B cell (primary cell): ENCODE measurements around the gene TMEM129. TPM values are rescaled to one million over a fixed set of nuclear protein-coding genes. Genes with fewer than 3 reads are reported as not detected.

ENCODE experiments used
- ATAC-seq: fragments of 200-7000 bp; cut with Tn5 transposase; one replicate; pipeline ENCODE4 v1.10.0; 2021; ENCODE audit warnings: low read depth, mild to moderate bottlenecking, moderate number of reproducible peaks, moderate library complexity
- CTCF ChIA-PET: fragments of 350-600 bp; sonication (Branson Sonifier 250); formaldehyde crosslinking; loops from one replicate; lab custom pipeline; 2021; ENCODE audit warnings: antibody characterized with exemption, inconsistent platforms; lab: Charles Lee
- POLR2A ChIA-PET: fragments of 350-600 bp; sonication (Branson Sonifier 250); formaldehyde crosslinking; loops from one replicate; lab custom pipeline; 2021; ENCODE audit warnings: antibody characterized with exemption; lab: Charles Lee
- DNase-seq: peaks from one replicate; pipeline ENCODE4 v3.0.0; 2013
- H2AFZ ChIP-seq: 2 replicates; pipeline ENCODE4 v1.6.1; 2012; ENCODE audit warnings: mild to moderate bottlenecking, low read depth, low read length; ENCODE audit not compliant: insufficient read depth, poor library complexity, severe bottlenecking
- H3K27ac ChIP-seq, 2 donors: 1 replicate in 1 of 2; 2 replicates in 1 of 2; pipeline ENCODE4 v1.5.1; 2012 to 2013; ENCODE audit warnings: low read length in 2 of 2, mild to moderate bottlenecking in 2 of 2, moderate library complexity in 1 of 2
- H3K27me3 ChIP-seq, 4 experiments: fragments of 200-600 bp in 1 of 4; sonication (generic) in 1 of 4; replicated peaks in 1 of 4; 1 replicate in 2 of 4; 2 replicates in 2 of 4; pipeline versions ENCODE4 v1.6.1 to v1.7.0; 2013 to 2016; ENCODE audit warnings: low read length in 3 of 4, mild to moderate bottlenecking in 2 of 4, mixed read lengths in 1 of 4, moderate library complexity in 1 of 4; ENCODE audit not compliant: insufficient read depth in 4 of 4, control insufficient read depth in 3 of 4; ENCODE audit errors: control extremely low read depth in 1 of 4
- H3K36me3 ChIP-seq, 2 experiments: replicated peaks in 1 of 2; 1 replicate in 1 of 2; 2 replicates in 1 of 2; pipeline versions ENCODE4 v1.6.1 to v1.7.1; 2013; ENCODE audit warnings: low read length in 1 of 2; ENCODE audit not compliant: insufficient read depth in 2 of 2, control insufficient read depth in 1 of 2; ENCODE audit errors: control extremely low read depth in 1 of 2, extremely low read depth in 1 of 2
- H3K4me1 ChIP-seq, 2 donors: fragments of 200-600 bp in 1 of 2; sonication (generic) in 1 of 2; 1 replicate in 1 of 2; 2 replicates in 1 of 2; pipeline versions ENCODE4 v1.5.1 to v1.6.1; 2013 to 2017; ENCODE audit warnings: low read length in 2 of 2; ENCODE audit not compliant: control insufficient read depth in 2 of 2, insufficient read depth in 2 of 2
- H3K4me2 ChIP-seq: replicated peaks from 2 replicates; pipeline ENCODE3; 2012; ENCODE audit warnings: mild to moderate bottlenecking, low read depth, low read length; ENCODE audit not compliant: poor library complexity, severe bottlenecking
- H3K4me3 ChIP-seq, 5 experiments: fragments of 200-600 bp in 1 of 5; sonication (generic) in 1 of 5; 1 replicate in 3 of 5; 2 replicates in 2 of 5; pipeline versions ENCODE4 v1.5.1 to v1.7.0; 2011 to 2016; ENCODE audit warnings: low read length in 4 of 5, mild to moderate bottlenecking in 4 of 5, low read depth in 2 of 5, control low read depth in 1 of 5, moderate library complexity in 1 of 5; ENCODE audit not compliant: insufficient read depth in 1 of 5; ENCODE audit errors: control extremely low read depth in 1 of 5, extremely low read depth in 1 of 5
- H3K79me2 ChIP-seq: fragments of 200-600 bp; sonication (generic); one replicate; pipeline ENCODE4 v1.6.0; 2016; ENCODE audit warnings: low read length; ENCODE audit not compliant: control insufficient read depth, insufficient read depth
- H3K9ac ChIP-seq: fragments of 200-600 bp; sonication (generic); 2 replicates; pipeline ENCODE4 v1.6.1; 2017; ENCODE audit warnings: mild to moderate bottlenecking, low read length, moderate library complexity
- H3K9me3 ChIP-seq, 3 donors: one replicate each; pipeline versions ENCODE4 v1.6.1 to v1.7.1; 2013; ENCODE audit warnings: low read length in 2 of 3; ENCODE audit not compliant: control insufficient read depth in 2 of 3, insufficient read depth in 1 of 3; ENCODE audit errors: control extremely low read depth in 1 of 3
- H4K20me1 ChIP-seq: 2 replicates; pipeline ENCODE4 v1.6.0; 2012; ENCODE audit warnings: mild to moderate bottlenecking, low read length; ENCODE audit not compliant: insufficient read depth, control insufficient read depth, poor library complexity, severe bottlenecking
- H3K27ac Mint-ChIP-seq: one replicate; pipeline ENCODE4 v1.8.0; 2021; ENCODE audit warnings: mixed read lengths
- H3K27me3 Mint-ChIP-seq: one replicate; pipeline ENCODE4 v1.8.0; 2021; ENCODE audit warnings: mixed read lengths
- H3K4me1 Mint-ChIP-seq: one replicate; pipeline ENCODE4 v1.8.0; 2021; ENCODE audit warnings: mixed read lengths
- H3K4me3 Mint-ChIP-seq: one replicate; pipeline ENCODE4 v1.8.0; 2021; ENCODE audit warnings: mixed read lengths
- H3K9me3 Mint-ChIP-seq: one replicate; pipeline ENCODE4 v1.8.0; 2022; ENCODE audit warnings: mixed read lengths; ENCODE audit not compliant: insufficient read depth
- EZH2 ChIP-seq: IDR thresholded peaks from 2 replicates; pipeline ENCODE4 v1.6.1; 2012; ENCODE audit warnings: borderline replicate concordance, low read depth, mild to moderate bottlenecking, moderate library complexity, low read length; ENCODE audit not compliant: insufficient read depth, poor library complexity, severe bottlenecking
- WGBS: methylation state at CpG from one replicate; pipeline ENCODE4 v1.1.5; 2013; ENCODE audit warnings: missing lambda C conversion rate; ENCODE audit not compliant: insufficient coverage; 5-methylcytosine and 5-hydroxymethylcytosine counted together
- intact Hi-C: fragments of 100-400 bp; cut with micrococcal nuclease; formaldehyde crosslinking; loops from one replicate; pipeline ENCODE4 v1.10.0; 2022
- polyA plus RNA-seq: library from polyadenylated mRNA; depleted of rRNA; stranded (reverse); fragments of >200 nt; gene quantifications from 2 replicates; pipeline ENCODE4 v1.2.3, GENCODE V29; 2012
- total RNA-seq, 2 donors: library from RNA; stranded (reverse); fragments of 120-200 nt in 1 of 2; gene quantifications; 1 replicate in 1 of 2; 2 replicates in 1 of 2; pipeline versions ENCODE4 v1.2.3 to v1.2.4, GENCODE V29; 2013 to 2022
- TF ChIP-seq, protein P1 (sequence below): fragments of 200-600 bp; IDR thresholded peaks from one replicate; pipeline ENCODE4 v1.8.0; 2022; ENCODE audit warnings: antibody characterized with exemption, mild to moderate bottlenecking

TMEM129 gene
- total and polyA plus RNA-seq, 2 donors (not counting 1 experiment from before 2014, with no cell fraction given), result 41.0 to 76.5 TPM

DNA sequence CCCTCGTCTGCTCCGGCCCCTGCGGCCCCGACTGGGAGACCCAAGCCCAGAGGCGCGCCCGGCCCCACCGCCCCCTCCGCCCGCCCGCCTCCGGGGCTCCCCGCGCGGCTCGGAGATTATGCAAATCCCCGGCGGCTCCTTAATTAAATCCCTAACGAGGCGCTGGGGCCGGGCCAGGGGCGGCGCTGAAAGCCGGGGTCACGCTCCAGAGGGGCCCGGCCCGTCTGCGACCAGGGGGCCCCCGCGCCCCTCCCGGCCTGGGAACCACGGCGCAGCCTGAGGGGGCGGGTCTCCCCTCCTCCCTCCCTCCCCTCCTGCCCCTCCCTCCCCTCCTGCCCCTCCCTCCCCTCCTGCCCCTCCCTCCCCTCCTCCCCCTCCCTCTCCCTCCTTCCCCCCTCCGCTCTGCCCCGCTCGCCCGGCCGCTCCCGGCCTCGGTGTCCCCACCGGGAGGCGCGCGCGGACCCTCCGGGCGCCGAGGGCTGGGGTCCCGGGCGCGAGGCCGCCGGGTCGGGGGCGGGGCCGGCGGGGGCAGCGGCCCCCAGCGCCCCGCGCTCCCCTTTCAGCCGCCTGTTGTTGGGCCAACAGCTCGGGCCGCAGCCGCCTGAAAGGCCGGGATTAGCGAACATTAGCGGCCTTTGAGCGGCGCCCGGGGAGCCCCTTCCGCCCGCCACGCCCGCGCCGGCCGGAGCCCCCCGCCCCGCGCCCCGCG, 46.1 kb upstream of the TMEM129 start:
- no peaks in the 10 kb centered on the region for H3K79me2 ChIP-seq
- H3K4me3 ChIP-seq, result peak overlapping the region in 3 of 5 experiments; percentile 19 to 38 (median 29)
- no peak overlapping the region for H2AFZ ChIP-seq
- peaks cover 21% of the 10 kb centered on the region for H3K4me1 Mint-ChIP-seq
- no peak overlapping the region for H3K27ac Mint-ChIP-seq
- peaks cover 19% of the 10 kb centered on the region for H3K27me3 Mint-ChIP-seq
- TF ChIP-seq, protein P1, sequence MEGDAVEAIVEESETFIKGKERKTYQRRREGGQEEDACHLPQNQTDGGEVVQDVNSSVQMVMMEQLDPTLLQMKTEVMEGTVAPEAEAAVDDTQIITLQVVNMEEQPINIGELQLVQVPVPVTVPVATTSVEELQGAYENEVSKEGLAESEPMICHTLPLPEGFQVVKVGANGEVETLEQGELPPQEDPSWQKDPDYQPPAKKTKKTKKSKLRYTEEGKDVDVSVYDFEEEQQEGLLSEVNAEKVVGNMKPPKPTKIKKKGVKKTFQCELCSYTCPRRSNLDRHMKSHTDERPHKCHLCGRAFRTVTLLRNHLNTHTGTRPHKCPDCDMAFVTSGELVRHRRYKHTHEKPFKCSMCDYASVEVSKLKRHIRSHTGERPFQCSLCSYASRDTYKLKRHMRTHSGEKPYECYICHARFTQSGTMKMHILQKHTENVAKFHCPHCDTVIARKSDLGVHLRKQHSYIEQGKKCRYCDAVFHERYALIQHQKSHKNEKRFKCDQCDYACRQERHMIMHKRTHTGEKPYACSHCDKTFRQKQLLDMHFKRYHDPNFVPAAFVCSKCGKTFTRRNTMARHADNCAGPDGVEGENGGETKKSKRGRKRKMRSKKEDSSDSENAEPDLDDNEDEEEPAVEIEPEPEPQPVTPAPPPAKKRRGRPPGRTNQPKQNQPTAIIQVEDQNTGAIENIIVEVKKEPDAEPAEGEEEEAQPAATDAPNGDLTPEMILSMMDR, result no peak
- no peak for TF ChIP-seq EZH2
- peaks cover 32 to 35% of the 10 kb centered on the region in 2 donors for H3K4me1 ChIP-seq
- H3K27ac ChIP-seq, result no peak overlapping the region
- ATAC-seq, result peak; percentile 59
- peak; percentile 61 for DNase-seq
- peaks cover 0 to 59% (median 10%) of the 10 kb centered on the region in 4 experiments for H3K27me3 ChIP-seq
- no peak overlapping the region for H3K9ac ChIP-seq
- H3K4me2 ChIP-seq, result peak overlapping the region; percentile 74
- 2% methylated on average over 73 of the region's 84 CpGs for WGBS
- CTCF ChIA-PET, result interaction anchor here (1.0 to 1.2 kb wide), 3 partner anchors 33 to 132 kb away, joined by 3 to 5 read pairs (median 3); no protein-coding TSS in a partner anchor
- no peaks in the 10 kb centered on the region for H3K9me3 Mint-ChIP-seq
- intact Hi-C loops, result loop anchor here (2.0 kb wide), 1 partner anchor 26 kb away; the partner anchor contains the start of gene FGFR3
- no peak overlapping the region for H3K4me3 Mint-ChIP-seq
- no peaks in the 10 kb centered on the region for H3K9me3 ChIP-seq
- H4K20me1 ChIP-seq, result no peaks in the 10 kb centered on the region
- POLR2A ChIA-PET, result interaction anchor here (0.7 kb wide), 1 partner anchor 132 kb away, joined by 4 read pairs; no protein-coding TSS in a partner anchor
- H3K36me3 ChIP-seq, result no peaks in the 10 kb centered on the region
